Stimulated activated CD4-positive, alpha-beta T cell treated with anti-CD3 and anti-CD28 coated beads, Interleukin-1b, Interleukin-23, amount 100 ng/mL, for 24 hours (primary cell): ENCODE data around the gene MCHR1.
"Not testable (repeated sequence)": the region's sequence is repeated elsewhere in the genome, so short reads cannot be mapped to it uniquely, and the experiment has no call there.

ENCODE experiments used
- DNase-seq, 4 experiments: peaks; one replicate each; pipeline ENCODE4 v3.0.0-alpha.2; 2020; ENCODE audit warnings: low read depth in 4 of 4, low spot score in 1 of 4

MCHR1 gene

GRCh38 chr22:40654522-40655167 is 24.6 kb upstream of the MCHR1 start:
- DNase-seq, result no peak

- DNase-seq, result not testable (repeated sequence)
Measured at GRCh38 chr22:40655941-40656340, 23.3 kb upstream of the MCHR1 start.

GRCh38 chr22:40656651-40657050 is 22.6 kb upstream of the MCHR1 start:
- not testable (repeated sequence) for DNase-seq

GRCh38 chr22:40659166-40659565 is 20.1 kb upstream of the MCHR1 start:
- no peak for DNase-seq

GRCh38 chr22:40660730-40661129 is 18.6 kb upstream of the MCHR1 start:
- no peak for DNase-seq

GRCh38 chr22:40661671-40662070 is 17.6 kb upstream of the MCHR1 start:
- DNase-seq, result no peak

GRCh38 chr22:40665312-40665711 is 14.0 kb upstream of the MCHR1 start:
- no peak for DNase-seq

GRCh38 chr22:40666151-40666848 is 13.0 kb upstream of the MCHR1 start:
- DNase-seq, result no peak

GRCh38 chr22:40668611-40669411 is 10.5 kb upstream of the MCHR1 start:
- no peak for DNase-seq

GRCh38 chr22:40670058-40670457 is 9.2 kb upstream of the MCHR1 start:
- no peak for DNase-seq

GRCh38 chr22:40671369-40671768 is 7.9 kb upstream of the MCHR1 start:
- DNase-seq, result no peak

GRCh38 chr22:40671796-40672360 is 7.4 kb upstream of the MCHR1 start:
- DNase-seq, result no peak

- no peak for DNase-seq
Measured at GRCh38 chr22:40673017-40673416, 6.3 kb upstream of the MCHR1 start.

GRCh38 chr22:40674274-40674673 is 5.0 kb upstream of the MCHR1 start:
- no peak for DNase-seq

- not testable (repeated sequence) for DNase-seq
Measured at GRCh38 chr22:40676166-40676565, 3.1 kb upstream of the MCHR1 start.

- no peak for DNase-seq
Measured at GRCh38 chr22:40676644-40677043, 2.6 kb upstream of the MCHR1 start.

- no peak for DNase-seq
Measured at GRCh38 chr22:40678493-40679248, 613 bp upstream of the MCHR1 start.

- no peak for DNase-seq
Measured at GRCh38 chr22:40679964-40680818, 907 bp downstream of the MCHR1 start.

GRCh38 chr22:40680819-40681183 is 1.5 kb downstream of the MCHR1 start:
- no peak for DNase-seq

GRCh38 chr22:40681451-40681850 is 2.2 kb downstream of the MCHR1 start:
- no peak for DNase-seq
